Measurements from ENCODE around the gene SYT8. TPM values are rescaled to one million over a fixed set of nuclear protein-coding genes. Genes with fewer than 3 reads are reported as not detected.
A peak's percentile ranks its signal among the peaks of the same experiment; 100 is the strongest.

The SYT8 gene
- total and polyA plus RNA-seq, 2 experiments from 2014 or later = not detected

- Mint-ChIP-seq H3K4me3 (no peak overlapping the region), H3K9me3 (no peaks in the 10 kb centered on the region; the same call in 2 of the 3 replicates), H3K36me3 (ENCODE audit: low read depth) (no peaks in the 10 kb centered on the region), H3K4me1 (no peaks in the 10 kb centered on the region), H3K27ac (no peak overlapping the region), H3K27me3 (ENCODE audit: insufficient read depth, low read depth, poor library complexity) (peaks cover 7% of the 10 kb centered on the region)
- H3K79me2 ChIP-seq (replicated peaks; ENCODE audit: insufficient read depth) = no peaks in the 10 kb centered on the region
- no peak overlapping the region for H3K4me3 ChIP-seq
- DNase-seq (ENCODE audit: low spot score) (no peak), ATAC-seq (no peak)
- H3K36me3 ChIP-seq (ENCODE audit: insufficient read depth) = no peaks in the 10 kb centered on the region
- no peaks in the 10 kb centered on the region for H4K20me1 ChIP-seq (replicated peaks; ENCODE audit: insufficient read depth)
- TF ChIP-seq EZH2 (IDR thresholded peaks at IDR 0.05; ENCODE audit: low read depth, unreplicated experiment) (no peak), REST (IDR thresholded peaks at IDR 0.05; ENCODE audit: unreplicated experiment) (no peak), EZH2phosphoT487 (IDR thresholded peaks at IDR 0.05; ENCODE audit: unreplicated experiment) (no peak)
- no peak overlapping the region for H3K4me2 ChIP-seq
- H3F3A ChIP-seq (replicated peaks; ENCODE audit: low read depth) = no peaks in the 10 kb centered on the region
- no peak overlapping the region for H2AFZ ChIP-seq
- H3K9me2 ChIP-seq (ENCODE audit: insufficient read depth) = no peaks in the 10 kb centered on the region
- no peaks in the 10 kb centered on the region for H3K4me1 ChIP-seq (ENCODE audit: insufficient read depth)
- H3K27ac ChIP-seq (ENCODE audit: low read depth) = no peak overlapping the region
- no peaks in the 10 kb centered on the region for H3K27me3 ChIP-seq (ENCODE audit: insufficient read depth)
Measured at GRCh38 chr11:1844221-1845094, 9.7 kb downstream of the SYT8 start.

GRCh38 chr11:1845095-1845429, 10.3 kb downstream of the SYT8 start:
- Mint-ChIP-seq H3K27ac (no peak overlapping the region), H3K9me3 (no peaks in the 10 kb centered on the region; the same call in 2 of the 3 replicates), H3K27me3 (ENCODE audit: insufficient read depth, low read depth, poor library complexity) (peaks cover 9% of the 10 kb centered on the region), H3K4me1 (no peaks in the 10 kb centered on the region), H3K4me3 (no peak overlapping the region), H3K36me3 (ENCODE audit: low read depth) (no peaks in the 10 kb centered on the region)
- Histone ChIP-seq H3K4me3 (no peak overlapping the region), H3K4me1 (ENCODE audit: insufficient read depth) (no peaks in the 10 kb centered on the region), H3K4me2 (no peak overlapping the region), H3K27ac (ENCODE audit: low read depth) (no peak overlapping the region), H3F3A (replicated peaks; ENCODE audit: low read depth) (no peaks in the 10 kb centered on the region), H2AFZ (no peak overlapping the region), H3K9me2 (ENCODE audit: insufficient read depth) (no peaks in the 10 kb centered on the region), H3K79me2 (replicated peaks; ENCODE audit: insufficient read depth) (no peaks in the 10 kb centered on the region), H3K36me3 (ENCODE audit: insufficient read depth) (no peaks in the 10 kb centered on the region), H4K20me1 (replicated peaks; ENCODE audit: insufficient read depth) (no peaks in the 10 kb centered on the region), H3K27me3 (ENCODE audit: insufficient read depth) (no peaks in the 10 kb centered on the region)
- DNase-seq (ENCODE audit: low spot score) (no peak), ATAC-seq (no peak)
- TF ChIP-seq EZH2 (IDR thresholded peaks at IDR 0.05; ENCODE audit: low read depth, unreplicated experiment) (peak; percentile 9), ETS1 (IDR thresholded peaks at IDR 0.05) (no peak)

All from GM23338 (cell line).